ENCODE data around the gene ARID3A. TPM values are rescaled to one million over a fixed set of nuclear protein-coding genes. Genes with fewer than 3 reads are reported as not detected.

ARID3A gene
- total RNA-seq, 1 experiment from 2014 or later = 5.6 TPM

- ChIA-PET POLR2A (ENCODE audit: unreplicated experiment) (no interaction called here), CTCF (no interaction called here)
- H3K27me3 ChIP-seq (ENCODE audit: low read length) = no peaks in the 10 kb centered on the region
- no peaks in the 10 kb centered on the region for H3K4me1 ChIP-seq (ENCODE audit: insufficient read depth, low read length)
- no peaks in the 10 kb centered on the region for H3F3A ChIP-seq (ENCODE audit: low read length, unreplicated experiment)
- H3K27ac ChIP-seq (ENCODE audit: low read length) = no peak overlapping the region
- H3K9me3 ChIP-seq (ENCODE audit: low read length) = 0 out of 2 replicates have a peak, but pooled peaks cover 4% of the 10 kb centered on the region
- no peak overlapping the region for H3K4me3 ChIP-seq (ENCODE audit: low read length)
- no peaks in the 10 kb centered on the region for H4K20me1 ChIP-seq (ENCODE audit: low read length)
- no TSS peak for BruUV-seq (replicated peaks)
- intact Hi-C loops (cut with micrococcal nuclease) = no loop called here
- no peaks in the 10 kb centered on the region for H3K79me2 ChIP-seq (ENCODE audit: low read length)
- no peaks in the 10 kb centered on the region for H3K9me2 ChIP-seq (replicated peaks; ENCODE audit: low read length)
- no peak for DNase-seq
- H3K36me3 ChIP-seq (ENCODE audit: low read depth, low read length) = peaks cover 7% of the 10 kb centered on the region
- H3K4me2 ChIP-seq (ENCODE audit: low read length) = no peak overlapping the region
- H2AFZ ChIP-seq (ENCODE audit: low read length) = no peak overlapping the region
- H3K9ac ChIP-seq (ENCODE audit: low read length) = no peak overlapping the region
- no peak for ATAC-seq
- TF ChIP-seq CTCF (conservative IDR thresholded peaks at IDR 0.05; ENCODE audit: low read depth, low read length) = no peak
- no peak for TF ChIP-seq EZH2 (IDR thresholded peaks at IDR 0.05; ENCODE audit: low read length, unreplicated experiment)
- TF ChIP-seq EZH2phosphoT487 (IDR thresholded peaks at IDR 0.05; ENCODE audit: borderline replicate concordance, low read length) = no peak
These were observed 48.9 kb downstream of the ARID3A start for GRCh38 chr19:974564-975257.

GRCh38 chr19:976476-976875, 50.6 kb downstream of the ARID3A start:
- no peak overlapping the region for H3K9ac ChIP-seq (ENCODE audit: low read length)
- no peaks in the 10 kb centered on the region for H3K4me1 ChIP-seq (ENCODE audit: insufficient read depth, low read length)
- no peaks in the 10 kb centered on the region for H3F3A ChIP-seq (ENCODE audit: low read length, unreplicated experiment)
- ChIA-PET POLR2A (ENCODE audit: unreplicated experiment) (no interaction called here), CTCF (no interaction called here)
- no peak overlapping the region for H3K4me3 ChIP-seq (ENCODE audit: low read length)
- no peak overlapping the region for H3K27ac ChIP-seq (ENCODE audit: low read length)
- no peak overlapping the region for H2AFZ ChIP-seq (ENCODE audit: low read length)
- H4K20me1 ChIP-seq (ENCODE audit: low read length) = no peaks in the 10 kb centered on the region
- no peak for ATAC-seq
- no peak overlapping the region for H3K4me2 ChIP-seq (ENCODE audit: low read length)
- H3K9me3 ChIP-seq (ENCODE audit: low read length) = no peaks in the 10 kb centered on the region
- intact Hi-C loops (cut with micrococcal nuclease) = no loop called here
- no TSS peak for BruUV-seq (replicated peaks)
- H3K9me2 ChIP-seq (replicated peaks; ENCODE audit: low read length) = no peaks in the 10 kb centered on the region
- H3K79me2 ChIP-seq (ENCODE audit: low read length) = no peaks in the 10 kb centered on the region
- H3K36me3 ChIP-seq (ENCODE audit: low read depth, low read length) = no peaks in the 10 kb centered on the region
- no peaks in the 10 kb centered on the region for H3K27me3 ChIP-seq (ENCODE audit: low read length)
- TF ChIP-seq EZH2 (IDR thresholded peaks at IDR 0.05; ENCODE audit: low read length, unreplicated experiment) (no peak), CTCF (conservative IDR thresholded peaks at IDR 0.05; ENCODE audit: low read depth, low read length) (no peak), EZH2phosphoT487 (IDR thresholded peaks at IDR 0.05; ENCODE audit: borderline replicate concordance, low read length) (no peak)
- DNase-seq = no peak

GRCh38 chr19:977058-977464, 51.2 kb downstream of the ARID3A start:
- Histone ChIP-seq H3K9me2 (replicated peaks; ENCODE audit: low read length) (no peaks in the 10 kb centered on the region), H3K27ac (ENCODE audit: low read length) (no peak overlapping the region), H3K4me2 (ENCODE audit: low read length) (no peak overlapping the region), H3K4me1 (ENCODE audit: insufficient read depth, low read length) (no peaks in the 10 kb centered on the region), H3K79me2 (ENCODE audit: low read length) (no peaks in the 10 kb centered on the region), H4K20me1 (ENCODE audit: low read length) (no peaks in the 10 kb centered on the region), H3K36me3 (ENCODE audit: low read depth, low read length) (no peaks in the 10 kb centered on the region), H3K4me3 (ENCODE audit: low read length) (no peak overlapping the region), H3K9ac (ENCODE audit: low read length) (no peak overlapping the region), H3K9me3 (ENCODE audit: low read length) (no peaks in the 10 kb centered on the region), H3K27me3 (ENCODE audit: low read length) (no peaks in the 10 kb centered on the region), H2AFZ (ENCODE audit: low read length) (no peak overlapping the region), H3F3A (ENCODE audit: low read length, unreplicated experiment) (no peaks in the 10 kb centered on the region)
- no TSS peak for BruUV-seq (replicated peaks)
- ATAC-seq = no peak
- intact Hi-C loops (cut with micrococcal nuclease) = no loop called here
- CTCF ChIA-PET = no interaction called here
- DNase-seq = no peak
- TF ChIP-seq EZH2 (IDR thresholded peaks at IDR 0.05; ENCODE audit: low read length, unreplicated experiment) (no peak), EZH2phosphoT487 (IDR thresholded peaks at IDR 0.05; ENCODE audit: borderline replicate concordance, low read length) (no peak), CTCF (conservative IDR thresholded peaks at IDR 0.05; ENCODE audit: low read depth, low read length) (no peak)
- POLR2A ChIA-PET (ENCODE audit: unreplicated experiment) = no interaction called here
